Body of pancreas (tissue), 4 donors: ENCODE measurements around the gene MMRN1. TPM values are rescaled to one million over a fixed set of nuclear protein-coding genes. Genes with fewer than 3 reads are reported as not detected.

Experiments
- ATAC-seq: fragments of 150-250 bp; one replicate; pipeline ENCODE4 v1.9.1; 2016
- DNase-seq, 4 donors: peaks; one replicate each; pipeline ENCODE4 v3.0.0-alpha.2; 2019
- H3K27ac ChIP-seq, 4 donors: fragments of 200-600 bp; sonication (generic); 1 replicate in 3 of 4; 2 replicates in 1 of 4; pipeline versions ENCODE4 v1.5.1 to v1.6.1; 2016 to 2019; ENCODE audit warnings: mild to moderate bottlenecking in 1 of 4, mixed read lengths in 1 of 4, moderate library complexity in 1 of 4
- H3K27me3 ChIP-seq, 2 donors: fragments of 200-600 bp; sonication (generic); one replicate each; pipeline ENCODE4 v1.6.0; 2016; ENCODE audit warnings: mild to moderate bottlenecking in 1 of 2
- H3K36me3 ChIP-seq, 2 donors: fragments of 200-600 bp; sonication (generic); replicated peaks in 1 of 2; 2 replicates each; pipeline ENCODE4 v1.5.1; 2016; ENCODE audit warnings: low read depth in 2 of 2; ENCODE audit not compliant: insufficient read depth in 1 of 2
- H3K4me1 ChIP-seq: fragments of 200-600 bp; sonication (generic); one replicate; pipeline ENCODE4 v1.6.0; 2016
- H3K4me3 ChIP-seq, 2 donors: fragments of 200-600 bp; sonication (generic); 1 replicate in 1 of 2; 2 replicates in 1 of 2; pipeline ENCODE4 v1.5.1; 2016 to 2019
- H3K9me3 ChIP-seq, 3 donors: fragments of 200-600 bp; sonication (generic); 1 replicate in 2 of 3; 2 replicates in 1 of 3; pipeline ENCODE4 v1.5.1; 2016
- POLR2A ChIP-seq, 3 donors: fragments of 450-650 bp; IDR thresholded peaks; one replicate each; pipeline ENCODE4 v1.6.1; 2016; ENCODE audit warnings: antibody characterized with exemption in 3 of 3, mild to moderate bottlenecking in 2 of 3
- WGBS, 2 donors: methylation state at CpG; one replicate each; pipeline ENCODE4 v1.1.5; 2017; 5-methylcytosine and 5-hydroxymethylcytosine counted together
- intact Hi-C: fragments of 100-400 bp; cut with DNase I; formaldehyde crosslinking; loops from one replicate; pipeline ENCODE4 v1.15.1; 2023
- total RNA-seq, 2 donors: library from RNA; depleted of rRNA; stranded (reverse); fragments of >200 nt; gene quantifications; one replicate each; pipeline ENCODE4 v1.1.0, GENCODE V29; 2016
- TF ChIP-seq, protein P1 (sequence below), 7 experiments: fragments of 450-650 bp in 4 of 7; fragments of 200-600 bp in 3 of 7; sonication (generic) in 3 of 7; IDR thresholded peaks; one replicate each; pipeline ENCODE4 v1.5.1; 2016 to 2019; ENCODE audit warnings: antibody characterized with exemption in 7 of 7

The MMRN1 gene
- total RNA-seq, 2 donors from 2014 or later = 8.2 to 33.5 TPM

DNA sequence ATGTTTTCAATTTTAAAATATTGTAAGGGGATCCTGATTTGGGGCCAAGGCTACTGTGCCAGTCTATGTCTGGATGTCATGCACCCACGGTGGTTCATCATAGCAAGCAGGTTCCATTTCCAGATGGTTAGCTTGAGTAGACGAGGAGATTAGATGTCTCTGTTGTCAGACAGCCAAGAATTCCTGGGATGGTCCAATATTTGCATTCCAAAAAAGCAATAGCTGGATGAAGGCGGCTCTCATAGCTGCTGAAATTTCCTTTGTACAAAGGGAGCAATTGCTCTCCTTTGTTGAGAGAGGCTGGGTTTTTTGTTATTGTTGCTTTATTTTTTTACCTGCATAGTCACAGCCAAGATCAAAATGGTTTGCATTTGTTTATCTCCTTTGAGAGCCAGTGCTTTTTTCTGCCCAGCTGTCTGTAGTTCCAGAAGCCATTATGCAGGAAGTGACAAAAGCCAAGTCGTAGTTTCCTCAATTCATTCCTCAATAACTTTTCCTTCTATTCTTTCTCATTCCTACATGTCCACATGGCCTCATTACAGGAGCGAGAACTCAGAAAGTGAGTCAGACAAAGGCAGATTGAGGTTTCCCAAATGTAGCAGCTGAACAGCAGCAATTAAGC lies 107.9 kb downstream of the MMRN1 start:
- ATAC-seq = no peak
- TF ChIP-seq POLR2A (IDR thresholded peaks at IDR 0.05) = no peak
- TF ChIP-seq, protein P1, sequence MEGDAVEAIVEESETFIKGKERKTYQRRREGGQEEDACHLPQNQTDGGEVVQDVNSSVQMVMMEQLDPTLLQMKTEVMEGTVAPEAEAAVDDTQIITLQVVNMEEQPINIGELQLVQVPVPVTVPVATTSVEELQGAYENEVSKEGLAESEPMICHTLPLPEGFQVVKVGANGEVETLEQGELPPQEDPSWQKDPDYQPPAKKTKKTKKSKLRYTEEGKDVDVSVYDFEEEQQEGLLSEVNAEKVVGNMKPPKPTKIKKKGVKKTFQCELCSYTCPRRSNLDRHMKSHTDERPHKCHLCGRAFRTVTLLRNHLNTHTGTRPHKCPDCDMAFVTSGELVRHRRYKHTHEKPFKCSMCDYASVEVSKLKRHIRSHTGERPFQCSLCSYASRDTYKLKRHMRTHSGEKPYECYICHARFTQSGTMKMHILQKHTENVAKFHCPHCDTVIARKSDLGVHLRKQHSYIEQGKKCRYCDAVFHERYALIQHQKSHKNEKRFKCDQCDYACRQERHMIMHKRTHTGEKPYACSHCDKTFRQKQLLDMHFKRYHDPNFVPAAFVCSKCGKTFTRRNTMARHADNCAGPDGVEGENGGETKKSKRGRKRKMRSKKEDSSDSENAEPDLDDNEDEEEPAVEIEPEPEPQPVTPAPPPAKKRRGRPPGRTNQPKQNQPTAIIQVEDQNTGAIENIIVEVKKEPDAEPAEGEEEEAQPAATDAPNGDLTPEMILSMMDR (IDR thresholded peaks at IDR 0.05) = no peak
- DNase-seq = no peak
- no peaks in the 10 kb centered on the region for H3K36me3 ChIP-seq
- no peak overlapping the region for H3K4me3 ChIP-seq
- no peak overlapping the region for H3K27ac ChIP-seq
- H3K9me3 ChIP-seq = no peaks in the 10 kb centered on the region
- H3K27me3 ChIP-seq = no peaks in the 10 kb centered on the region
- 58 to 74% methylated on average over 5 of the region's 5 CpGs for WGBS, 2 donors
- peaks cover 7% of the 10 kb centered on the region for H3K4me1 ChIP-seq
- intact Hi-C loops = no loop called here

Other genes with a start within 250 kb of the MMRN1 start
- 1 to 10 TPM in 1 of 2 donors, not detected in 1; 9.3 TPM for gene SNCA, start 57.7 kb upstream of the MMRN1 start, total RNA-seq
- 10 to 100 TPM; 13.2 to 14.5 TPM for gene CCSER1, start 232.5 kb downstream of the MMRN1 start, total RNA-seq